ENCODE data around the gene NUDT5.

DNA sequence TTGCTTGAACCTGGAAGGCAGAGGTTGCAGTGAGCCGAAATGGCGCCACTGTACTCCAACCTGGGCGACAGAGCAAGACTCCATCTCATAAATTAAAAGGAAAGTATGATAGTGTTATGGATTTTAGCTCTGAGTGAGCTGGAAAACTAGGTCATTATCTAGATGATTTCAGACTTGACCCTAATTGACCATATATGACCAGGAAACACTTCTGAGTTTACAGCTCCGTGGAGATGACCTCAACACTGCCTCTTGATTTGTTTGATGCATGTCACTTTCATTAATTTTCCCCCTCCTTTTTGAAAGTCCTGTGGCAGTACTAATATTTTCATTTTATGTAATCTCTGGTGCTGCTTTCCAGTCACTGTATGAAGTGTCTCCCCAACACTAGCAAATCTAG lies 74.0 kb downstream of the NUDT5 start:
- TF ChIP-seq, protein P1, sequence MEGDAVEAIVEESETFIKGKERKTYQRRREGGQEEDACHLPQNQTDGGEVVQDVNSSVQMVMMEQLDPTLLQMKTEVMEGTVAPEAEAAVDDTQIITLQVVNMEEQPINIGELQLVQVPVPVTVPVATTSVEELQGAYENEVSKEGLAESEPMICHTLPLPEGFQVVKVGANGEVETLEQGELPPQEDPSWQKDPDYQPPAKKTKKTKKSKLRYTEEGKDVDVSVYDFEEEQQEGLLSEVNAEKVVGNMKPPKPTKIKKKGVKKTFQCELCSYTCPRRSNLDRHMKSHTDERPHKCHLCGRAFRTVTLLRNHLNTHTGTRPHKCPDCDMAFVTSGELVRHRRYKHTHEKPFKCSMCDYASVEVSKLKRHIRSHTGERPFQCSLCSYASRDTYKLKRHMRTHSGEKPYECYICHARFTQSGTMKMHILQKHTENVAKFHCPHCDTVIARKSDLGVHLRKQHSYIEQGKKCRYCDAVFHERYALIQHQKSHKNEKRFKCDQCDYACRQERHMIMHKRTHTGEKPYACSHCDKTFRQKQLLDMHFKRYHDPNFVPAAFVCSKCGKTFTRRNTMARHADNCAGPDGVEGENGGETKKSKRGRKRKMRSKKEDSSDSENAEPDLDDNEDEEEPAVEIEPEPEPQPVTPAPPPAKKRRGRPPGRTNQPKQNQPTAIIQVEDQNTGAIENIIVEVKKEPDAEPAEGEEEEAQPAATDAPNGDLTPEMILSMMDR (conservative IDR thresholded peaks at IDR 0.05 in 1 of 2, IDR thresholded peaks at IDR 0.05 in 1 of 2; ENCODE audit: extremely low read depth in 1 of 2, insufficient read depth in 1 of 2, low read depth in 1 of 2, low read length in 2 of 2), result no peak
- no peak for TF ChIP-seq EZH2 (IDR thresholded peaks at IDR 0.05; ENCODE audit: borderline replicate concordance, low read length)
